GM10248 (cell line): ENCODE results near the gene PNPLA1.

Experiments
- CTCF ChIA-PET: fragments of 300-600 bp; sonication (Branson Sonifier 250); formaldehyde crosslinking; extraction: SDS; loops from one replicate; lab custom pipeline; 2021; ENCODE audit warnings: antibody characterized with exemption; lab: Yijun Ruan, JAX
- POLR2A ChIA-PET: fragments of 350-650 bp; sonication (Branson Sonifier 250); formaldehyde crosslinking; extraction: SDS; loops from one replicate; lab custom pipeline; 2020; ENCODE audit warnings: antibody characterized with exemption; lab: Yijun Ruan, JAX
- DNase-seq: peaks from one replicate; pipeline ENCODE4 v3.0.0; 2012; ENCODE audit errors: extremely low spot score
- CTCF ChIP-seq: IDR thresholded peaks from 2 replicates; pipeline ENCODE4 v1.5.1; 2012; ENCODE audit warnings: mild to moderate bottlenecking, low read depth; ENCODE audit errors: extremely low read depth, missing control alignments, control extremely low read depth

PNPLA1 gene

DNA sequence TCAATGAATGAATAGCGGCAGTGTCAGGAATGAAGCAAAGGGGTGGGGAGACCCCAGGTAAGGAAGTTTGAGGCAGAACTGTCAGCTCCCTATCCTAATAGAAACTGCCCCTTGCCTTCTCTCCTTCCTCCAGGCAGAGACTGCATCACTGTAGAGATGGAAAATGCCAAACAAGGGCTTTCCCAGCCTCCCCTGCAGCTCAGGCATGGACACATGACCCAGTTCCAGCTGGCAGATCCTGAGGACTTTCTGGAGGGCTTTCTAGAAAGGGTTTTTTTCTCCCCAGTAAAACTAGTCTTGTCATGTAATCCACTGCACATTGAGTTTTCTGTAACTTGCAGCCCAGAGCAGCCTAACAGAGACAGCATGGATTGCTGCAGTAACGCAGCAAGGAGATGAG is 17.9 kb upstream of the PNPLA1 start:
- DNase-seq, result no peak
- TF ChIP-seq CTCF, result no peak
- CTCF ChIA-PET, result interaction anchor here (1.2 to 2.3 kb wide), 2 partner anchors 9 to 108 kb away, joined by 3 to 7 read pairs; no protein-coding TSS in a partner anchor
- POLR2A ChIA-PET, result no interaction called here

- no peak for TF ChIP-seq CTCF
- ChIA-PET CTCF (interaction anchor here (0.8 kb wide), 1 partner anchor 78 kb away, joined by 3 read pairs; no protein-coding TSS in a partner anchor), POLR2A (no interaction called here)
- DNase-seq, result no peak
These were observed 6.4 kb upstream of the PNPLA1 start for GRCh38 chr6:36263390-36264000.

DNA sequence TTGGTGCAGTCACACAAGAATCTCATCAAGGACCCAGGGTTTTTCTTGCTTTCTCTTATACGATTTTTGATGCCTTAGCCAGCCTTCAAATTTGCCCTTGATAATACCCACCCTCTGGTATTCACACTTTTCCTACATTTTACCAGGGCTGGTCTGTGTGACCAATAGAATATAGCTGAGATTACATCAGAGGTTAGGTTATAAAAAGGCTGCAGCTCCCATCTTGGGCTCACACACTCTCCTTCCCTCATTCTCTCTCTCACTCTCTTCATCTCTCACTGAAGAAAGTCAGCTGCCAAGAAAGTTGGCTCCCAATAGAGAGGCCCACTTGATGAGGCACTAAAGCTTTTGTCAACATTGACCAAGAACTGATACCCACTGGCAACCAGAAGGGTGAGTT is 4.1 kb upstream of the PNPLA1 start:
- no peak for DNase-seq
- CTCF ChIA-PET, result interaction anchor here (1.0 to 1.5 kb wide), 3 partner anchors 12 to 75 kb away, joined by 3 read pairs; no protein-coding TSS in a partner anchor
- POLR2A ChIA-PET, result no interaction called here
- no peak for TF ChIP-seq CTCF

GRCh38 chr6:36266913-36267644 is 2.8 kb upstream of the PNPLA1 start:
- CTCF ChIA-PET, result interaction anchor here (1.5 to 2.0 kb wide), 2 partner anchors 14 to 36 kb away, joined by 4 read pairs; no protein-coding TSS in a partner anchor
- POLR2A ChIA-PET, result no interaction called here
- TF ChIP-seq CTCF, result no peak
- no peak for DNase-seq

- POLR2A ChIA-PET, result no interaction called here
- CTCF ChIA-PET, result interaction anchor here (0.9 to 2.0 kb wide), 3 partner anchors 13 to 35 kb away, joined by 3 to 4 read pairs (median 4); no protein-coding TSS in a partner anchor
- no peak for DNase-seq
- no peak for TF ChIP-seq CTCF
These were observed 2.0 kb upstream of the PNPLA1 start for GRCh38 chr6:36267731-36268477.
